Stimulated activated CD8-positive, alpha-beta memory T cell treated with anti-CD3 and anti-CD28 coated beads, Interleukin-12 subunit alpha, Interleukin-12 subunit beta, amount 100 ng/mL, for 1 hour (primary cell): ENCODE measurements around the gene TPM1.

Experiments used
- DNase-seq: peaks from one replicate; pipeline ENCODE4 v3.0.0-alpha.2; 2020; ENCODE audit warnings: low read depth

The TPM1 gene

GRCh38 chr15:63075015-63075983 lies 32.8 kb downstream of the TPM1 start:
- DNase-seq = no peak

GRCh38 chr15:63075984-63076713 lies 33.6 kb downstream of the TPM1 start:
- no peak for DNase-seq

- DNase-seq = no peak
Observed at GRCh38 chr15:63076714-63077046, 34.1 kb downstream of the TPM1 start.

DNA sequence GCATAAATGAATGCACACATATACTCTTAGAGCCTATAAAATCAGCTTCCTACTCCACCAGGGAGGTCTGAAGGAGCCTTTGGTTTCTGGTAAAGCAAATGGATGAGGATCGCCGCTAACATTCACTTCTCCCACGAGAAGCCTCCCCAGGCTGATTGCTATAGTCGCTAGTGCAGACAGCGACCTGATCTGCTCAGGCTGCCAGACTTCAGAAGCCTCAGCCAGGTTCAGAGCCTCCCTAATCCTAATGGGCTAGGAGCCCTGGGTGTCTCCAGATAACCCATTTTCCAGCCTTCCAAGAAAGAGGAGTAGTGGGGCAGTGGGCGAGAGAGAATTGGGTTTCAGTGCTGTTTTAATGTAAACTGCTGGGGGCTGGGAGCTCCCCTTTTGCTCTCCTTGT lies 35.4 kb downstream of the TPM1 start:
- DNase-seq = no peak

DNA sequence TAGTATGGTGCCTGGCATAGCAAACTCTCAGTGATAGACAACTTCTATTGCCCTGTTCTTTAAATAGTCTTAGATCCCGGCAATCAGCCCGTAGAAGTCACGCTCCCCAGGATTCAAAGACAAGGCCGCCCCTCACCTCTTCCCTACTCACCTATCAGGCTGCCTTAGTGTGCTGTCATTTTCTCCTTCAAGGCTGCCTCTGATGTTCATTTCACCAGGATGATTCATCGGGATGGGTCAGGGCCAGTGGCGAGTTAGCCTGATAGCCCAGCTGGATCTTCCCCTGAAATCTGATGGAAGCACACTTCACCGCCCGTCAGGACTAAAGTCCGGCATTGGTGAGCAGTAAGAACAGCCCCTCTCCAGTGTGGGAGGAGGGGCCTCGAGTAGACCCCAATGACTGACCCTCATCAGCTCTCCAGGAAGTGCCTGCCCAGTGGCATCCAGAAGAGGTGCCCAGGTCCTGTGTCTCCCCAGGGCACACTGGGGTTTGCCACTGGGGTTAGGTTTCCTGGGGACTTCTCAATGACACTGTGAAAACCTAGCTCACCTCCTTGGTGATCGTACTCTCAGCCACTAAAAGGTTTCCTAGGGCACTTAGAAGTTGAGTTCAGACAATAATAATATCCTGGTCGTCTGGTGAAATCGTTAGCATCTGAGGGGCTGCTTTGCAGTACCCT lies 37.5 kb downstream of the TPM1 start:
- no peak for DNase-seq

DNA sequence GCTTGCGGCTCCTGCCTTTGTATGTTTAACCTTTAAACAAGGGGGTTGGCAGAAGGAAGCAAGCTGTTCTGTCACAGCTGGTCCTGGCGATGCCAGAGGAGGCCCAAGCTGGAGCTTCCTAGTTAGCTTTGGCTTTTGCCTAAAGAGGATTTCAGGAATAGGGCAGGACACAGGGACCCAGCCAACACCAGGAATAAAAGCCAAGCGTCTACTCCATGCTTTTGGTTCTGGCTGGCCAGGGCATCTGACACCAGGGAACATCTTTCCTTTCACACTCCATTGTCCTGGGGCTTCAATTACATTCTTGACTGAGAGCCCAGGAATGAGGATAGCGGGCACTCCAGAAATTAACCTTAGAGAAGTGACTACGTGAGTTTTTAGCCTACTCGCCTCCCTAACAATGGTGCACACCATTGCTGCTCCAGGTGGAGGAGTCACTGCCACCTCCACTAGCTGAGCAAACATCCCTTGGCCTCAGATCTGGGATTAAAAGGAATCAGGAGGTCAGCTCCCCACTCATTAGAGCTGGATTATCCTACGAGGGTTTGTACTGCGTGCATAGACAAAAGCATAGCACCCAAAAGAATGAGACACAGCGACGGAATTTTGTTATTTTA lies 38.2 kb downstream of the TPM1 start:
- no peak for DNase-seq

GRCh38 chr15:63082366-63082765 lies 39.8 kb downstream of the TPM1 start:
- no peak for DNase-seq

DNA sequence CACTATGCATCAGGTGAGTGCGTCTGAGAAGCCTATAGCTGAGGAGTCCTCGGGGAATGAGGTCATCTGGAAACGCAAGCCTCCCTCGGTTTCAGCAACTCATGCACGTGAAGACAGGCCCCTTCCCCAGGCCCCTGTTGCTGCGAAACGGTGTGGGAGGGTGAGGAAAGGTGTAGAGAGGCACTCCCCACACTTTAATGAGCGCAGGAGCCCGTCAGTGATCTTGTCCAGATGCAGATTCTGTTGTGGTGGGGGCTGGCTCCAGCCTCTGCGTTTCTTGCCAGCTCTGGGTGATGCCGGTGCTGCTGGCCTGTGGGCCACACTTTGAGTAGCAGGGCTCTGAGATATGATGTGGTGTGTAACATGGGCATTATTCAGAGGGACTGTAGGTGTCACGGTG lies 40.5 kb downstream of the TPM1 start:
- no peak for DNase-seq

- no peak for DNase-seq
Observed at GRCh38 chr15:63083541-63083940, 41.0 kb downstream of the TPM1 start.

DNA sequence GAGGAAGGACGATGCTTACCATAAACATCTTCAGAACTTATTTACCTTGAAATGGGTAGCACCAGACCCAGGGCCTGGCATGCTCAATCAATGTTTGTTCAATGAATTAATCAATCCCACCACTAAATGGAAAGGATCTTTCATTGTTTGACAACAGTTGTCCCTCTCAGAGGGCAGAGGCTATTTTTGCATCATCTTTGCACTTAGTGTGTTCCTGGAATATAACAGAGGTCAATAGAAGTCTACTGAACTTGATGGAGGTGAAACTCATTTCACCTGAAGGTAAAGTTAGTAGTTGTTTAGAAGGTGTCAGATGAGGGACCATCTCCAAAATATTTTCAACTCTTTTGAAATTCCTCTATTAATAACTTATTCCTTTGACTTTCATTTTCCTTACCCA lies 42.3 kb downstream of the TPM1 start:
- no peak for DNase-seq

GRCh38 chr15:63085289-63085688 lies 42.7 kb downstream of the TPM1 start:
- DNase-seq = no peak

- no peak for DNase-seq
Observed at GRCh38 chr15:63086271-63086670, 43.7 kb downstream of the TPM1 start.

GRCh38 chr15:63086947-63087346 lies 44.4 kb downstream of the TPM1 start:
- DNase-seq = no peak

DNA sequence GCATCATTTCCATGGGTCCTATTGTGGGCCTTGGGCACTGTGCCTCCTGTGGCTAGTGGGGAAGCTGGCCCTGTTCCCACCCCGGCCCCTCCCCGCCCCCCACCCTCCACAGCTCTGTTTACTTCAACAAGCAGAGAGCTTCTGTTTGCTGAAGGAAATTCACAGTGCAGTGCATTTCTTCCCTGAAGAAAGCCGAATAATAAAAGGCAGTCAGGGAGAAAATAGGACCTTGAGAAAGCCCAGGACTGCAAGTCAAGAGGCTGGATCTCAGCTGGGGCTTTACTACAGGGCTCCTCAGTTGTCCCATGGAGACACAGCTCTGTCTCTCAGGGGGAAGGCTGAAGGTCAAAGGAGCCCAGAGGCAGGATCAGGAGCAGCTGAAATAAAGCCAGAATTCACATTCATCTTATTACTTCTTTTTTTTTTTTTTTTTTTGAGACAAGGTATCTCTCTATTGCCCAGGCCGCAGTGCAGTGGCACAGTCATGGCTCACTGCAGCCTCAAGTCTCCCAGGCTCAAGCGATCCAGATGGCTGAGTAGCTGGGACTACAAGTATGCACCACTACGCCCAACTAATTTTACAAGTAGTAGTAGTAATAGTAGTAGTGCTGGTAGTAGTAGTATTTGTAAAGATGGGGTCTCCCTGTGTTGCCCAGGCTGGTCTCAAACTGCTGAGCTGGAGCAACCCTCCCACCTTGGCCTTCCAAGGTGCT lies 46.1 kb downstream of the TPM1 start:
- DNase-seq = no peak

DNA sequence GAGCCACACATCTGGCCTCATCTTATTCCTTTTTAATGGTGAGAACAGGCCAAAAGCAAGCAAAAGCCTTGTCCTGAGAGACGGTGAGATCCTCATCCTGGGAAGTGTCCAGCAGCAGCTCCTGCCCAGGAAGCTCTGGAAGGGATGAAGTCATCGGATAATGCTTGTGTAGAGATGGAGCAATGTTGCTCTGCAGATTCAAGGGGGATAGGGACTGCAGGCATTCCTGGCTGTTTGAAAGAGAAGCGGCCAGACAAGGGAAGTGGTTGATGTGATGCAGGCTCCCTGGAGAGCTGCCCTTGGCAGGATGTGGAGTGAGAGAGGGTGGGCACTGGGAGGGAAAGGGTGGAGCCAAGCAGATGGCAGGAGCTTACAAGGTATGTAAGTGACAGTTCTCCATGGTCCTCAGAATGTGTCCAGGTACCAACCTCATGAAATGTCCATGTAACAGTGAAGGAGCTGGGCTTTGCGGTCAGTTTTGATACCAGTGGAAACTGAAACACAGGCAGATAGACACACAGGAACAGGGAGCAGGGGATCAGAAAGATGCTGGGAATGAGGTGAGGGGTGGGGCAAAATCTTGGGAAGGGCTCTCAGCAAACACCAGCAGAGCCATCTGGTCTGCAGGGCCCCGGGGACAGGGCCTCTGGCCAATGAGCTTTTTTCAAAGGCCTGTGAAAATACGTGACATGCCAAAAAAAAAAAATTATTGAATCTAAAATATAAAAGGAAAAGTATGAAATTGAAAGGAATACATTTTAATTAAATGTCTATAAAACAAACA lies 46.9 kb downstream of the TPM1 start:
- DNase-seq = no peak

DNA sequence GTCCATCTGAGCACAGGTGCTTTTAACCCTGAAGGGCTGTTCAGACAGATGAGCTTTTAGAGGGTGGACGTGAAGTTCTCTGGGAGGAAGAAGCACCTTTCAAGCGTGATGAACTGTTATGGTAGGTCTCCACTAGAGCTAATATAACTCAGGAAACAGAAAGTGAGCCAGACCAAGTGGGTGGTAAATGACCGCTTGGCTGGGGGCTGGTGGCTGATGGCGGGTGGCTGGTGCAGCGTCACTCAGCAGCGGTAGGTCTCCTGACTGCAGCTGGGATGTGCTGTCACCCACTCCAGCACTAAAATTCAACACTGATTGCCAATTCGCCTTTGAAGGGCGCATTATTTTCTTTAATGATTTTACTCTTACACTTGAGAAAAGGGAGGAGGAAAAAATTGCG lies 47.9 kb downstream of the TPM1 start:
- no peak for DNase-seq

GRCh38 chr15:63090887-63091286 lies 48.3 kb downstream of the TPM1 start:
- DNase-seq = no peak

GRCh38 chr15:63091679-63092446 lies 49.3 kb downstream of the TPM1 start:
- DNase-seq = no peak

DNA sequence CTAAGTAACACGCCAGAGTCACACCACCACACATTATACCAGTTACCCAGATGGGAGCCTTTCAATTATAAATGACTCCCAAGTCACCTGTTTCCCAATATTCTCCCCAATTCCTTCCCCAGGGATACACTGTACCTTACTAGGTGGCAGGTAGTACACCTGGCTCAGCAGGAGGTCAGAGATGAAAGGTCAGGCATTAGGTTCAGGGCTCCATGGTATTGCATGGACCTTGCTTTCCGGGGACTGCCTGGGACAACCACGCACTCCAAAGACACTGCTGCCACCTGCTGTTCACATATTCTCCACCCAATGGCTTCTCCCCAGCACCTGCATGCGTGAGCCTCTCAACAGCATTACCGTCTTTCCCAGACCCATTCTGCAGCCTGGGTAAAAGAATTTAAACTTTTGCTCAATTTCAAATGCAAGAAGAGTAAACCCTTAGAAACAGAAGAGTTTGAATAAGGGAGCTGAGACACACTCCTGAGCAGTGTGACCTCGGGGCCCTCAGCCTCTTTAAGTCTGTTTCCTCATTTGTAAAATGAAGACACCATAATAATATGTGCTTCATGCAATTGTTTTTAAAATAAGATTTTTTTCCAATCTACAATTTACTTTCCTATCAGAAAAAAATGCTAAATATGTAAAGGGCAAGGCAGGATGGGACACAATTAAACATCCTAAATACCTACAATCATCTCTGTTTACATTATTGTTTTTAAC lies 51.1 kb downstream of the TPM1 start:
- DNase-seq = peak; percentile 61
